PFSK-1 (cell line): Measurements from ENCODE around the gene TEX101.

Source experiments
- FOXP2 ChIP-seq: optimal IDR thresholded peaks from 2 replicates; pipeline ENCODE3; 2011; ENCODE audit warnings: borderline replicate concordance, control low read depth, inconsistent platforms; ENCODE audit not compliant: insufficient read depth; ENCODE audit errors: extremely low read length, extremely low read depth
- POLR2AphosphoS5 ChIP-seq: IDR thresholded peaks from 2 replicates; pipeline ENCODE4 v1.6.1; 2012; ENCODE audit warnings: low read depth, mild to moderate bottlenecking, control low read depth, low read length, moderate library complexity
- SIN3A ChIP-seq: IDR thresholded peaks from 2 replicates; pipeline ENCODE4 v1.6.1; 2012; ENCODE audit warnings: mild to moderate bottlenecking, low read length, moderate library complexity, borderline replicate concordance; ENCODE audit not compliant: insufficient read depth
- TAF1 ChIP-seq: IDR thresholded peaks from 2 replicates; pipeline ENCODE4 v1.6.1; 2012; ENCODE audit warnings: low read length, control low read depth, borderline replicate concordance; ENCODE audit not compliant: insufficient read depth
- TF ChIP-seq, protein P1 (sequence below), 2 experiments: IDR thresholded peaks; 2 replicates each; pipeline versions ENCODE4 v1.6.1 to v1.8.0; 2011 to 2012; ENCODE audit warnings: low read depth in 2 of 2, low read length in 2 of 2, control low read depth in 1 of 2, inconsistent platforms in 1 of 2, mild to moderate bottlenecking in 1 of 2, moderate library complexity in 1 of 2; ENCODE audit not compliant: insufficient read depth in 1 of 2

Gene TEX101

DNA sequence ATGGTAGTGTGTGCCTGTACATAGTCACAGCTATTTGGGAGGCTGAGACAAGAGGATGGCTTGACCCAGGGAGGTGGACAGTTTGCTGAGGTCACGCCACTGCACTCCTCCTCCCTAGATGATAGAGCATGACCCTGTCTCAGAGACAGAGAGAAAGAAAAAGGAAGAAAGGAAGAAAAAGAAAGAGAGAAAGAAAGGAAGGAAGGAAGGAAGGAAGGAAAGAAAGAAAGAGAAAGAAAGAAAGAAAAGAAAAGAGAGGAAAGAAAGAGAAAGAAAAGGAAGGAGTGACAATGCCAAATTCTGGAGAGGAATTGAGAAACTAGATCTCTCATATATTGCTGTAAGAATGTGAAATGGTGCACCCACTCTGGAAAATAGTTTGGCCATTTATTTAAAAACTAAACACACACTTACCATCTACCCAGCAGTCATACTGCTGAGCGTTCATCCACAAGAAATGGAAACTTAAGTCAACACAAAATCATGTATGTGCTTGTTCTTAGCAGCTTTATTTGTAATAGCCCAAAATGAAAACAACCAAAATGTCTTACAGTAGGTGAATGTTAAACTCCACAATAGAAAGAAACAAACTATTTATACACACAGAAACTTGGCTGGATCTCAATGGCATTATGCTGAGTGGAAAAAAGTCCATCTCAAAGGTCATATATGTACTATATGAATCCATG lies 7.5 kb downstream of the TEX101 start:
- TF ChIP-seq FOXP2 (no peak), SIN3A (no peak), TAF1 (no peak), POLR2AphosphoS5 (no peak)
- TF ChIP-seq, protein P1, sequence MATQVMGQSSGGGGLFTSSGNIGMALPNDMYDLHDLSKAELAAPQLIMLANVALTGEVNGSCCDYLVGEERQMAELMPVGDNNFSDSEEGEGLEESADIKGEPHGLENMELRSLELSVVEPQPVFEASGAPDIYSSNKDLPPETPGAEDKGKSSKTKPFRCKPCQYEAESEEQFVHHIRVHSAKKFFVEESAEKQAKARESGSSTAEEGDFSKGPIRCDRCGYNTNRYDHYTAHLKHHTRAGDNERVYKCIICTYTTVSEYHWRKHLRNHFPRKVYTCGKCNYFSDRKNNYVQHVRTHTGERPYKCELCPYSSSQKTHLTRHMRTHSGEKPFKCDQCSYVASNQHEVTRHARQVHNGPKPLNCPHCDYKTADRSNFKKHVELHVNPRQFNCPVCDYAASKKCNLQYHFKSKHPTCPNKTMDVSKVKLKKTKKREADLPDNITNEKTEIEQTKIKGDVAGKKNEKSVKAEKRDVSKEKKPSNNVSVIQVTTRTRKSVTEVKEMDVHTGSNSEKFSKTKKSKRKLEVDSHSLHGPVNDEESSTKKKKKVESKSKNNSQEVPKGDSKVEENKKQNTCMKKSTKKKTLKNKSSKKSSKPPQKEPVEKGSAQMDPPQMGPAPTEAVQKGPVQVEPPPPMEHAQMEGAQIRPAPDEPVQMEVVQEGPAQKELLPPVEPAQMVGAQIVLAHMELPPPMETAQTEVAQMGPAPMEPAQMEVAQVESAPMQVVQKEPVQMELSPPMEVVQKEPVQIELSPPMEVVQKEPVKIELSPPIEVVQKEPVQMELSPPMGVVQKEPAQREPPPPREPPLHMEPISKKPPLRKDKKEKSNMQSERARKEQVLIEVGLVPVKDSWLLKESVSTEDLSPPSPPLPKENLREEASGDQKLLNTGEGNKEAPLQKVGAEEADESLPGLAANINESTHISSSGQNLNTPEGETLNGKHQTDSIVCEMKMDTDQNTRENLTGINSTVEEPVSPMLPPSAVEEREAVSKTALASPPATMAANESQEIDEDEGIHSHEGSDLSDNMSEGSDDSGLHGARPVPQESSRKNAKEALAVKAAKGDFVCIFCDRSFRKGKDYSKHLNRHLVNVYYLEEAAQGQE (IDR thresholded peaks at IDR 0.05; ENCODE audit: insufficient read depth in 1 of 2, low read depth in 2 of 2, low read length in 2 of 2): no peak

DNA sequence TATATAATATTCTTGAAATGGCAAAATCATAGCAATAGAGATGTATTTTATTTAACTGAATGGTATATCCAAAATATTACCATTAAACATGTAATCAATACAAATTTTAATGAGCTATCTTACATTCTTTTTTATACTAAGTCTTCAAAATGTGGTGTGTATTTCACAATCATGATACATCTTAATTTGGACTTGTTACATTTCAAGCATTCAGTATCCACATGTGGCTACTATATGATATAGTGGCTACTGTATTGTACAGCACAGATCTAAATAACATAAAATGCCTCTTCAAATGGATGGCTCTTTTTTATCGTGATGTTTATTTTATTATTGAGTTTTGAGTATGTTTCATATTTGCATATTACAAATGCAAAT lies 8.0 kb downstream of the TEX101 start:
- TF ChIP-seq FOXP2 (no peak), SIN3A (no peak), POLR2AphosphoS5 (no peak), TAF1 (no peak)
- TF ChIP-seq, protein P1 (IDR thresholded peaks at IDR 0.05; ENCODE audit: insufficient read depth in 1 of 2, low read depth in 2 of 2, low read length in 2 of 2): no peak

DNA sequence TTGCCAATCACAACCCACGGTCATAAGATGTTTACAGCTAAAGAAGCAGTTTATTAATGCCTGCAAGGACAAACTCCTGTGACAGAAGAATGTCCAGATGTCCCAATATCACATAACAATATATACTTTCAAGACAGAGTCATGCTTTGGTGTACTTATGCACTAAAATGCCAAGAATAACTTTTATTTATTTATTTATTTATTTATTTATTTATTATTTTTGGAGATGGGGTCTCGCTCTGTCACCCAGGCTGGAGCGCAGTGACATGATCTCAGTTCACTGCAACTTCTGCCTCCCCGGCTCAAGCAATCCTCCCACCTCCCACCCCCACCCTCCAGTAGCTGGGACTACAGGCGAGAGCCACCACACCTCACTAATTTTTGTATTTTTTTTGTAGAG lies 9.1 kb downstream of the TEX101 start:
- TF ChIP-seq POLR2AphosphoS5: no peak
- no peak for TF ChIP-seq FOXP2
- TF ChIP-seq, protein P1 (IDR thresholded peaks at IDR 0.05; ENCODE audit: insufficient read depth in 1 of 2, low read depth in 2 of 2, low read length in 2 of 2): no peak
- no peak for TF ChIP-seq TAF1

DNA sequence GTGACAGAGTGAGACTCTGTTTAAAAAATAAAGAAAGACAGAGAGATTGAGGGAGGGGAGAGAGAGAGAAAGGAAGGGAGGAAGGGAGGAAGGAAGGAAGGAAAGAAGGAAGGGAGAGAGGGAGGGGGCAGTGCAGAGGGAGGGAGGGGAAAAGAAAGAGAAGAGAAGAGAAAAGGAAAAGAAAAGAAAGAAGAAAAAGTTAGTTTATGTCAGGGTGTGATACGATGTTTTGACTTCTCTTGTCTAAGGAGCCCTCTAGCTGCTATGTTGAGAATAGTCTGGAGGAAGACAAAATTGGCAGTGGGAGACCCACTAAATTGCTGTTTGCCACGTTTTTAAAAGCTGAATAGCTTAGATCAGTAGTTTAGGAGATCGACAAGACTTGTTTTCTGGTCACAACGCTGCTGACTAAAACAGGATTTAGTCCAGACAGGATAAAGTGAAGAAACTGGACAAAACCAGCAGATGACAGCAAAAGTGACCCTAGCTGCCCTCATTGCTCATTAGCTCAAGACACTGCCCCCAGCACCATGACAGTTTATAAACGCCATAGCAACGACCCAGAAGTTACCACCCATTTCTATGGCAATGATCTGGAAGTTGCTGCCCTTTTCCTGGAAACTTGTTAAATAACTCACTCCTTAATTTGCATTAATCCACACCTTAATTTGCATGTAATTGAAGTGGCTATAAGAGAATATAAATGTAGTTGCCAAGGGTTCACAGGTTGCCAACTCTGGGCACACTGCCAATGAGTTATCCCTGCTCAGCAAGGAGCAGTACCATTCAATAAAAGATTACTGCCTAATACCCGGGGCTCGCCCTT lies 11.1 kb downstream of the TEX101 start:
- no peak for TF ChIP-seq SIN3A
- TF ChIP-seq TAF1: no peak
- TF ChIP-seq, protein P1 (IDR thresholded peaks at IDR 0.05; ENCODE audit: insufficient read depth in 1 of 2, low read depth in 2 of 2, low read length in 2 of 2): no peak
- TF ChIP-seq FOXP2: no peak
- no peak for TF ChIP-seq POLR2AphosphoS5
